Measurements from ENCODE around the gene GRK3. TPM values are rescaled to one million over a fixed set of nuclear protein-coding genes. Genes with fewer than 3 reads are reported as not detected.

The GRK3 gene
- total RNA-seq, 1 donor from 2014 or later, result 26.0 TPM

- H3K4me1 Mint-ChIP-seq (ENCODE audit: low read depth), result no peaks in the 10 kb centered on the region
- H3K9me3 Mint-ChIP-seq (ENCODE audit: low read depth), result no peaks in the 10 kb centered on the region
- no peak overlapping the region for H3K27ac Mint-ChIP-seq
- H3K4me3 Mint-ChIP-seq (ENCODE audit: low read depth), result no peak overlapping the region
- TF ChIP-seq CTCF (IDR thresholded peaks at IDR 0.05; ENCODE audit: unreplicated experiment), result no peak
- no peak for DNase-seq (ENCODE audit: low spot score, unreplicated experiment)
- H3K27me3 Mint-ChIP-seq, result peaks cover 21% of the 10 kb centered on the region
- H3K36me3 Mint-ChIP-seq (ENCODE audit: insufficient read depth), result no peaks in the 10 kb centered on the region
These were observed 211.1 kb downstream of the GRK3 start for GRCh38 chr22:25775531-25775930.

DNA sequence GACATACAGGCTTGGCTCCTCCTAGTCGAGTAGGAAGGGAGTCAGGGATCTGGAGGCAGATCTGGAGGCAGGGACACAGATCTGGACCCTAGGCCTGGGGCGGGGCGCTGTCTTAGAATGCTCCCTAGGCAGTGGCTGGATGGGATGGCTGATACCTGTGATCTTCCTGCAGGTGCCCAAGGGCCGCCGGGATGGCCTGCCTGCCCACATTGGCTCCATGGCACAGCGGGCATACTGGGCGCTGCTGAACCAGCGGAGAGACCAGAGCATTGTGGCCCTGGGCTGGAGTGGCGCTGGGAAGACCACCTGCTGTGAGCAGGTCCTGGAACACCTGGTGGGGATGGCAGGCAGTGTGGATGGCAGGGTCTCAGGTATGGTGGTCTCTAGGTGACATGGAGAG lies 212.9 kb downstream of the GRK3 start:
- H3K9me3 Mint-ChIP-seq (ENCODE audit: low read depth), result no peaks in the 10 kb centered on the region
- TF ChIP-seq CTCF (IDR thresholded peaks at IDR 0.05; ENCODE audit: unreplicated experiment), result no peak
- H3K36me3 Mint-ChIP-seq (ENCODE audit: insufficient read depth), result no peaks in the 10 kb centered on the region

DNA sequence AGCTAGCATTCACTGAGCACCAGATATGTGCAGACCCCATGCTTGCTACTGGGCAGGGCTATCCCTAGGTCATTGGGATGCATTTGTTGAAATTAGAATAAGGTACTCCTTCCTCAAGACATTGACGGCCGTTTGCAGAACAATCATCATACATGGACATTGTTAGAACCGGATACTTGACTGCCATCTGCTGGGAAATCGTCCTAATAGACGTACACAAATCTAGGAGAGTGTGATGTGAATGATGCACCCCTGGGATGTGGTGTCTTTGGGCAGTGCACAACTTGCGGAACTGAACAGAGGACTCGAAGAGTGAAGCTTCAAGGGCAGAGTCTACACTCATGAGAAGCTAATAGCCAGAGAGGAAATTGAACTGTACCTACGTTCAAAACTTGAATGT lies 213.4 kb downstream of the GRK3 start:
- peak; percentile 24 for TF ChIP-seq CTCF (IDR thresholded peaks at IDR 0.05; ENCODE audit: unreplicated experiment)
- Mint-ChIP-seq H3K4me1 (ENCODE audit: low read depth) (no peaks in the 10 kb centered on the region), H3K9me3 (ENCODE audit: low read depth) (no peaks in the 10 kb centered on the region), H3K4me3 (ENCODE audit: low read depth) (no peak overlapping the region), H3K27me3 (peaks cover 11% of the 10 kb centered on the region), H3K36me3 (ENCODE audit: insufficient read depth) (no peaks in the 10 kb centered on the region), H3K27ac (no peak overlapping the region)
- no peak for DNase-seq (ENCODE audit: low spot score, unreplicated experiment)

More for the DNA sequence above, 212.9 kb downstream of the GRK3 start:
- no peak for DNase-seq (ENCODE audit: low spot score, unreplicated experiment)
- H3K27me3 Mint-ChIP-seq, result peaks cover 15% of the 10 kb centered on the region
- H3K4me1 Mint-ChIP-seq (ENCODE audit: low read depth), result no peaks in the 10 kb centered on the region
- no peak overlapping the region for H3K4me3 Mint-ChIP-seq (ENCODE audit: low read depth)
- no peak overlapping the region for H3K27ac Mint-ChIP-seq

Other genes with a start within 250 kb of the GRK3 start
- gene MYO18B, start 177.5 kb downstream of the GRK3 start, total RNA-seq, result 1.9 and 2.8 TPM in 2 replicates

Measured in progenitor cell of endocrine pancreas (in vitro differentiated cells).